Liver (tissue), 9 donors: ENCODE measurements around the gene MRPL10. TPM values are rescaled to one million over a fixed set of nuclear protein-coding genes. Genes with fewer than 3 reads are reported as not detected.

Experiments
- DNase-seq: peaks from one replicate; pipeline ENCODE4 v3.0.0-alpha.2; 2017; ENCODE audit warnings: low spot score
- H3K27ac ChIP-seq, 2 donors: one replicate each; pipeline ENCODE4 v1.7.0; 2013; ENCODE audit warnings: inconsistent platforms in 2 of 2, low read length in 2 of 2, control low read depth in 1 of 2, low read depth in 1 of 2, mild to moderate bottlenecking in 1 of 2
- H3K27me3 ChIP-seq, 4 donors: one replicate each; pipeline versions ENCODE4 v1.6.1 to v1.7.0; 2013; ENCODE audit warnings: low read length in 3 of 4, inconsistent platforms in 1 of 4, mild to moderate bottlenecking in 1 of 4, moderate library complexity in 1 of 4; ENCODE audit not compliant: control insufficient read depth in 4 of 4, insufficient read depth in 4 of 4
- H3K36me3 ChIP-seq, 4 donors: one replicate each; pipeline versions ENCODE4 v1.6.1 to v1.7.0; 2013; ENCODE audit warnings: low read length in 3 of 4, mild to moderate bottlenecking in 3 of 4, low read depth in 1 of 4, moderate library complexity in 1 of 4; ENCODE audit not compliant: control insufficient read depth in 4 of 4, insufficient read depth in 3 of 4
- H3K4me1 ChIP-seq, 4 donors: one replicate each; pipeline versions ENCODE4 v1.6.1 to v1.7.0; 2013; ENCODE audit warnings: low read length in 3 of 4, mild to moderate bottlenecking in 3 of 4, moderate library complexity in 1 of 4; ENCODE audit not compliant: control insufficient read depth in 4 of 4, insufficient read depth in 4 of 4
- H3K4me3 ChIP-seq, 3 donors: one replicate each; pipeline versions ENCODE4 v1.6.1 to v1.7.0; 2013; ENCODE audit warnings: low read length in 3 of 3, control low read depth in 1 of 3, low read depth in 1 of 3, mild to moderate bottlenecking in 1 of 3
- H3K9ac ChIP-seq, 2 donors: one replicate each; pipeline ENCODE4 v1.7.0; 2013; ENCODE audit warnings: low read length in 2 of 2, mild to moderate bottlenecking in 2 of 2, moderate library complexity in 2 of 2, control low read depth in 1 of 2, low read depth in 1 of 2
- H3K9me3 ChIP-seq, 4 donors: one replicate each; pipeline versions ENCODE4 v1.6.1 to v1.7.0; 2013; ENCODE audit warnings: low read length in 3 of 4; ENCODE audit not compliant: control insufficient read depth in 4 of 4
- ATF3 ChIP-seq: IDR thresholded peaks from 2 replicates; pipeline ENCODE4 v1.6.1; 2016; ENCODE audit warnings: antibody characterized with exemption
- CTCF ChIP-seq: fragments of 150-350 bp; IDR thresholded peaks from 2 replicates; pipeline ENCODE4 v1.5.1; 2017; ENCODE audit warnings: improper control_type of control experiment, low read depth, low read length; ENCODE audit not compliant: missing input control
- EGR1 ChIP-seq, 2 donors: IDR thresholded peaks; 2 replicates each; pipeline ENCODE4 v1.6.1; 2016 to 2018; ENCODE audit warnings: antibody characterized with exemption in 2 of 2, low read depth in 2 of 2
- GABPA ChIP-seq, 2 donors: IDR thresholded peaks in 1 of 2; conservative IDR thresholded peaks in 1 of 2; 2 replicates each; pipeline ENCODE4 v1.6.1; 2016; ENCODE audit warnings: antibody characterized with exemption in 2 of 2, mild to moderate bottlenecking in 1 of 2, moderate library complexity in 1 of 2
- HNF4A ChIP-seq, 2 donors: conservative IDR thresholded peaks; 2 replicates each; pipeline ENCODE4 v1.6.1; 2016; ENCODE audit warnings: antibody characterized with exemption in 2 of 2, mild to moderate bottlenecking in 2 of 2
- RAD21 ChIP-seq, 2 donors: IDR thresholded peaks; 2 replicates each; pipeline ENCODE4 v1.6.1; 2016; ENCODE audit warnings: antibody characterized with exemption in 2 of 2, mild to moderate bottlenecking in 2 of 2
- RXRA ChIP-seq, 2 donors: IDR thresholded peaks; 2 replicates each; pipeline ENCODE4 v1.6.1; 2017 to 2018; ENCODE audit warnings: antibody characterized with exemption in 2 of 2, mild to moderate bottlenecking in 1 of 2
- SP1 ChIP-seq: IDR thresholded peaks from 2 replicates; pipeline ENCODE4 v1.6.1; 2018; ENCODE audit warnings: antibody characterized with exemption, mild to moderate bottlenecking
- TAF1 ChIP-seq: conservative IDR thresholded peaks from 2 replicates; pipeline ENCODE4 v1.6.1; 2016; ENCODE audit warnings: antibody characterized with exemption, mild to moderate bottlenecking
- YY1 ChIP-seq: IDR thresholded peaks from 2 replicates; pipeline ENCODE4 v1.6.1; 2016; ENCODE audit warnings: antibody characterized with exemption, mild to moderate bottlenecking
- ZBTB33 ChIP-seq: IDR thresholded peaks from 2 replicates; pipeline ENCODE4 v1.6.1; 2016; ENCODE audit warnings: antibody characterized with exemption
- WGBS: extraction: QIAGEN DNeasy Blood & Tissue Kit; methylation state at CpG from one replicate; pipeline ENCODE4 v1.1.7; 2013; 5-methylcytosine and 5-hydroxymethylcytosine counted together
- polyA plus RNA-seq, 2 donors: library from polyadenylated mRNA; stranded (reverse) in 1 of 2; unstranded in 1 of 2; fragments of 200-250 nt in 1 of 2; fragments of >200 nt in 1 of 2; fragmentation: Nextera tagmentation in 1 of 2; extraction: Ambion mirVana in 1 of 2; gene quantifications; one replicate each; pipeline versions ENCODE4 v1.2.1 to v1.2.3, GENCODE V29; 2013 to 2015
- total RNA-seq, 2 donors: library from RNA; depleted of rRNA; stranded (reverse); fragments of >200 nt; gene quantifications; one replicate each; pipeline ENCODE4 v1.2.3, GENCODE V29; 2014
- donor health status: healthy.
- donor health status: healthy.
- donor health status: healthy.
- donor health status: healthy.
- donor health status: healthy.

Gene MRPL10
- total and polyA plus RNA-seq, 4 donors, result 10.2 to 24.9 (median 12.9) TPM

GRCh38 chr17:47844227-47844626 lies 12.9 kb upstream of the MRPL10 start (continued):
- no peak for TF ChIP-seq GABPA (IDR thresholded peaks at IDR 0.05 in 1 of 2, conservative IDR thresholded peaks at IDR 0.05 in 1 of 2)

DNA sequence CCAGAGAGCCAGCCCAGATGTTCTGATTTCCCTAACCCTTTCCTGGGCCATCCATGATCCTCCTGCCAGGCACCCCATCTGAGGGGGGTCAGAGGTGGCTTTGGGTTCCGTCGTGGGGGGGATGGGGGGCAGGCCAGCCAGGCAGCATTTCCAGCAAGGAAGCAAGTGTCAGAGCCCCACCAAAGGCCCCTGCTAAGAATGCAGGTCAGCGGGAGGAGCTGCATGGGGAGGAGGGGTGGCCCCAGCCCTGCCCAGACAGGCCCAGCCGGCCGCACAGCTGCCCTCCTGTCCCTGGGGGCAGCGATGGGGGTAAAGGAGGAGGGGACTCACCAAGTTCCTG lies 12.0 kb upstream of the MRPL10 start:
- DNase-seq, result no peak

DNA sequence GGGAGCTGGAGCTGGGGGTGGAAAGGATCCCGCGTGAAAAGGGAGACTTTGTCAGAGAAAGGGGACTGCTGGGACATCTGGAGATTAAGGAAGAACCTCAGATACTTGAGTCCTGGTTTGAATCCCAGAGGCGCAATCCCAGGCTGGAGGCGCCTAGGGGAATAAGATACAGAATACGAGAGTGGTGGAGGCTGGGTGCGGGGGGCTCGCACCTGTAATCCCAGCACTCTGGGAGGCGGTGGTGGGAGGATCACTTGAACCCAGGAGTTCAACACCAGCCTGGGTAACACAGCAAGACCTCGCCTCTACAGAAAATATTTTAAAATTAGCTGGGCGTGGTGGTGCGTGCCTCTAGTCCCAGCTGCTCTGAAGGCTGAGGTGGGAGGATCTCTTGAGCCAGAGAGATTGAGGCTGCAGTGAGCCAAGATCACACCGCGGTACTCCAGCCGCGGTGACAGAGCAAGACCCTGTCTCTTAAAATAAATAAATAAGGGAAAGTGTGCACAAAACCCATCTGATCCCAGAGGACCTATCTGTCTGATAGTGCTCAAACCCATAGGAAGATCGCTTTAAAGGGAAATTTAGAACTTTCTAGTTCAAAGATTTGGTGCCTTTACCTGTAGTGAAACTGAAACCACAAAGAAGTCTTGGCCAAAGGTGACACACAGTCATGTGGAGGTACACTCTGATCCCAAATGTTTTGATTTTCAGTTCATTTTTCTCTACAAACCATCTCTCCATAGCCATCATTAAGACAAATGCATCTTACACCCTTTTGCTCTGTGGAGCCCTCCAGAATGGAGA lies 10.3 kb upstream of the MRPL10 start:
- WGBS, result 51% methylated on average over 16 of the region's 16 CpGs
- H3K27me3 ChIP-seq, result no peaks in the 10 kb centered on the region
- peaks cover 8 to 37% (median 27%) of the 10 kb centered on the region in 4 donors for H3K4me1 ChIP-seq
- DNase-seq, result no peak
- H3K36me3 ChIP-seq, result peaks cover 0 to 6% (median 0%) of the 10 kb centered on the region in 4 donors
- H3K9me3 ChIP-seq, result no peaks in the 10 kb centered on the region
- H3K9ac ChIP-seq, result peak overlapping the region; percentile 64 to 76
- peak overlapping the region in 1 of 3 donors; percentile 79 for H3K4me3 ChIP-seq
- H3K27ac ChIP-seq, result peak overlapping the region; percentile 72
- peak in 1 of 2 donors; percentile 15 for TF ChIP-seq RXRA (IDR thresholded peaks at IDR 0.05)
- peak in 1 of 2 donors; percentile 17 for TF ChIP-seq RAD21 (IDR thresholded peaks at IDR 0.05)
- TF ChIP-seq ATF3, result no peak
- TF ChIP-seq HNF4A (conservative IDR thresholded peaks at IDR 0.05), result peak; percentile 15 to 16
- TF ChIP-seq SP1, result no peak

More for the DNA sequence above, 12.0 kb upstream of the MRPL10 start:
- no peaks in the 10 kb centered on the region for H3K36me3 ChIP-seq
- no peak overlapping the region for H3K27ac ChIP-seq
- no peak overlapping the region for H3K9ac ChIP-seq
- TF ChIP-seq TAF1, result no peak
- no peak for TF ChIP-seq CTCF
- TF ChIP-seq HNF4A (conservative IDR thresholded peaks at IDR 0.05), result no peak
- no peak overlapping the region for H3K4me3 ChIP-seq
- WGBS, result 25% methylated on average over 6 of the region's 6 CpGs
- H3K9me3 ChIP-seq, result no peaks in the 10 kb centered on the region
- H3K27me3 ChIP-seq, result peaks cover 0 to 3% (median 0%) of the 10 kb centered on the region in 4 donors
- H3K4me1 ChIP-seq, result peaks cover 15 to 43% (median 28%) of the 10 kb centered on the region in 4 donors

DNA sequence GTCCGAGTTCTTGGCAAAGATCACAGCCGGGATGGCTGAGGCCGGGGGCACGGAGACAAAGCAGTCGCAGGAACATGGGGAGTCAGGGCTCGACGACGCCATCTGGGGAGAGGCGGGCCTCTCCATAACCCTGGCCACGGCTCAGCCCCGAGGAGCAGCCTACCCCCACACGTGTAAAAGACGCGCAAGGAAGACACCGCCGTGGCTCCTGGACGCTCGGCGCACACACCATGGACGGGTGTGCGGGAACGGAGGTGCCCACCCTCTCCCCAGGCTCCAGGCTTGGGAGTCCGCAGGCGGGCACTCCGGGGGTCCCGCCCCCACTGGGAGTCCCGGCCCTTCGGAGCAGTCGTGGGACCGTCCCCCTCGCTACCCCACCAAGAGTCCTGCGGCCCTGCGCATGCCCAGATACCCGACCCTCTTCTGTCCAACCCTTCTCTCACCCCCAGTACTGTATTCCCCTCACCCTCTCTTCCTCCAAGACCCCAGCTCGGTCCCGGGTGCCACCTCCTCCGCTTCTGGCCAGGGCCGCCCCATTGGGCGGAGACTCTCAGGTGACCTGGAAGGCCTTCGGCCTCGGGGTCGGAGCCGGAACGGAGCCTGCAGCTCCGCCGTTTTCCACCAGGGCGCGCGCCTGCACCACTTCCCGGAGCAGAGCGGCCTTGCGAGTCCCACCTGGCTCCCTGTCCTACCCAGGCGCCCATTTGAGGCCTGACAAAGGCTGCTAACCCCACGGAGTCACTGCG lies 9.6 kb upstream of the MRPL10 start, which contains the start of gene SCRN2:
SCRN2 (minus strand) TSS at position 532 of the 746 bp plus-strand sequence; CDS start at position 102, 430 bp downstream.
- no peaks in the 10 kb centered on the region for H3K27me3 ChIP-seq
- DNase-seq, result peak; percentile 94
- WGBS, result under 1% methylated on average over 55 of the region's 55 CpGs
- peak within 1 kb of the TSS; percentile 64 to 76 for H3K9ac ChIP-seq
- H3K4me3 ChIP-seq, result peak within 1 kb of the TSS; percentile 79 to 87 (median 84)
- H3K4me1 ChIP-seq, result peaks cover 8 to 37% (median 27%) of the 10 kb centered on the region in 4 donors
- H3K9me3 ChIP-seq, result no peaks in the 10 kb centered on the region
- peaks cover 0 to 13% (median 3%) of the 10 kb centered on the region in 4 donors for H3K36me3 ChIP-seq
- H3K27ac ChIP-seq, result peak within 1 kb of the TSS; percentile 72
- TF ChIP-seq RAD21 (IDR thresholded peaks at IDR 0.05), result peak; percentile 94 to 98
- peak; percentile 70 for TF ChIP-seq YY1
- no peak for TF ChIP-seq EGR1 (IDR thresholded peaks at IDR 0.05; ENCODE audit: low read depth in 2 of 2)
- TF ChIP-seq HNF4A (conservative IDR thresholded peaks at IDR 0.05), result peak; percentile 51 to 64
- TF ChIP-seq CTCF, result peak; percentile 93
- peak in 1 of 2 donors; percentile 63 for TF ChIP-seq GABPA (IDR thresholded peaks at IDR 0.05 in 1 of 2, conservative IDR thresholded peaks at IDR 0.05 in 1 of 2)
- TF ChIP-seq ZBTB33, result no peak
- peak; percentile 60 for TF ChIP-seq SP1
